Keratinocyte (primary cell): ENCODE measurements around the gene SMOC1.

ENCODE experiments used
- EZH2 ChIP-seq: IDR thresholded peaks from one replicate; pipeline ENCODE4 v1.6.1; 2012; ENCODE audit warnings: inconsistent platforms, mild to moderate bottlenecking, low read length, moderate library complexity
- TF ChIP-seq, protein P1 (sequence below), 3 experiments: IDR thresholded peaks in 1 of 3; conservative IDR thresholded peaks in 1 of 3; optimal IDR thresholded peaks in 1 of 3; 2 replicates in 2 of 3; 3 replicates in 1 of 3; pipeline versions ENCODE3 to v1.5.1; 2011; ENCODE audit warnings: low read length in 3 of 3, mild to moderate bottlenecking in 3 of 3, moderate library complexity in 2 of 3, control low read depth in 1 of 3, inconsistent platforms in 1 of 3; ENCODE audit not compliant: insufficient read depth in 2 of 3; ENCODE audit errors: extremely low read depth in 1 of 3

DNA sequence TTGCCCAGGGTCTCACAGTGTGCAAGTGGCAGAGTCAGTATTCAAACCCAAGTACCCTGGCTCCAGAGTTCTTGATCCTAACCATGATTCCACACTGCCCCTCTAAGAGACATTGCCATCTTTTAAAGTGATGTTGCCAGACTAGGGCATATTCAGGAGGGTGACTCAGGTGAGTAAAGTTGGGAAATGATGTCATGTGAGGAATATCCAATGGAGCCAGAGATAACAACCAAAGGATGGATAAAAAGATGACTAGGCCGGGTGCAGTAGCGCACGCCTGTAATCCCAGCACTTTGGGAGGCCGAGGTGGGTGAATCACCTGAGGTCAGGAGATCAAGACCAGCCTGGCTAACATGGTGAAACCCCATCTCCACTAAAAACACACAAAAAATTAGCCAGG lies 85.6 kb downstream of the SMOC1 start:
- TF ChIP-seq, protein P1, sequence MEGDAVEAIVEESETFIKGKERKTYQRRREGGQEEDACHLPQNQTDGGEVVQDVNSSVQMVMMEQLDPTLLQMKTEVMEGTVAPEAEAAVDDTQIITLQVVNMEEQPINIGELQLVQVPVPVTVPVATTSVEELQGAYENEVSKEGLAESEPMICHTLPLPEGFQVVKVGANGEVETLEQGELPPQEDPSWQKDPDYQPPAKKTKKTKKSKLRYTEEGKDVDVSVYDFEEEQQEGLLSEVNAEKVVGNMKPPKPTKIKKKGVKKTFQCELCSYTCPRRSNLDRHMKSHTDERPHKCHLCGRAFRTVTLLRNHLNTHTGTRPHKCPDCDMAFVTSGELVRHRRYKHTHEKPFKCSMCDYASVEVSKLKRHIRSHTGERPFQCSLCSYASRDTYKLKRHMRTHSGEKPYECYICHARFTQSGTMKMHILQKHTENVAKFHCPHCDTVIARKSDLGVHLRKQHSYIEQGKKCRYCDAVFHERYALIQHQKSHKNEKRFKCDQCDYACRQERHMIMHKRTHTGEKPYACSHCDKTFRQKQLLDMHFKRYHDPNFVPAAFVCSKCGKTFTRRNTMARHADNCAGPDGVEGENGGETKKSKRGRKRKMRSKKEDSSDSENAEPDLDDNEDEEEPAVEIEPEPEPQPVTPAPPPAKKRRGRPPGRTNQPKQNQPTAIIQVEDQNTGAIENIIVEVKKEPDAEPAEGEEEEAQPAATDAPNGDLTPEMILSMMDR (optimal IDR thresholded peaks at IDR 0.05 in 1 of 3, IDR thresholded peaks at IDR 0.05 in 1 of 3, conservative IDR thresholded peaks at IDR 0.05 in 1 of 3; ENCODE audit: extremely low read depth in 1 of 3, insufficient read depth in 2 of 3, low read length in 3 of 3) = no peak
- TF ChIP-seq EZH2 = no peak
